Panc1 (cell line): ENCODE measurements around the gene CAMTA2. TPM values are rescaled to one million over a fixed set of nuclear protein-coding genes. Genes with fewer than 3 reads are reported as not detected.

Experiments
- ATAC-seq: fragments of 200-7000 bp; cut with Tn5 transposase; 2 replicates; pipeline ENCODE4 v1.9.1; 2020; ENCODE audit warnings: mild to moderate bottlenecking, moderate library complexity
- BruUV-seq: library from RNA; stranded (reverse); fragments of 400-500 nt; replicated peaks from 2 replicates; lab custom pipeline; 2021; lab: Mats Ljungman, UMichigan
- CTCF ChIA-PET: fragments of 300-600 bp; sonication (Branson Sonifier 250); formaldehyde crosslinking; loops from one replicate; lab custom pipeline; 2022; ENCODE audit warnings: antibody characterized with exemption; lab: Charles Lee
- POLR2A ChIA-PET: fragments of 300-600 bp; sonication (Branson Sonifier 250); formaldehyde crosslinking; loops from one replicate; lab custom pipeline; 2022; ENCODE audit warnings: antibody characterized with exemption; lab: Charles Lee
- DNase-seq: peaks from one replicate; pipeline ENCODE4 v3.0.0-alpha.2; 2010; ENCODE audit warnings: low read depth, low spot score
- H3K27ac ChIP-seq: 2 replicates; pipeline ENCODE4 v1.5.1; 2011; ENCODE audit warnings: mild to moderate bottlenecking, low read length, inconsistent platforms
- H3K27me3 ChIP-seq: fragments of 200-500 bp; sonication (Bioruptor generic); 2 replicates; pipeline ENCODE4 v1.6.0; 2014; ENCODE audit warnings: low read length, inconsistent platforms; ENCODE audit not compliant: control insufficient read depth, insufficient read depth
- H3K36me3 ChIP-seq: fragments of 200-500 bp; sonication (Bioruptor generic); 2 replicates; pipeline ENCODE4 v1.5.1; 2014; ENCODE audit warnings: inconsistent platforms, mild to moderate bottlenecking, low read length, moderate library complexity; ENCODE audit not compliant: control insufficient read depth, insufficient read depth
- H3K4me1 ChIP-seq: 2 replicates; pipeline ENCODE4 v1.5.1; 2011; ENCODE audit warnings: inconsistent platforms, mild to moderate bottlenecking, low read length, moderate library complexity; ENCODE audit not compliant: control insufficient read depth, insufficient read depth
- H3K4me3 ChIP-seq, 2 experiments: 2 replicates each; pipeline ENCODE4 v1.5.1; 2011 to 2012; ENCODE audit warnings: low read depth in 2 of 2, low read length in 2 of 2, mild to moderate bottlenecking in 2 of 2, inconsistent platforms in 1 of 2, moderate library complexity in 1 of 2
- H3K9me3 ChIP-seq: fragments of 200-500 bp; sonication (Bioruptor generic); 2 replicates; pipeline ENCODE4 v1.5.1; 2014; ENCODE audit warnings: low read depth, mild to moderate bottlenecking, inconsistent platforms, low read length, moderate library complexity; ENCODE audit not compliant: control insufficient read depth, insufficient read depth
- CTCF ChIP-seq: fragments of 450-650 bp; IDR thresholded peaks from 2 replicates; pipeline ENCODE4 v1.5.1; 2017; ENCODE audit warnings: mild to moderate bottlenecking
- POLR2AphosphoS5 ChIP-seq: IDR thresholded peaks from 2 replicates; pipeline ENCODE4 v1.6.1; 2012; ENCODE audit warnings: mild to moderate bottlenecking, low read depth, low read length, moderate library complexity
- SIN3A ChIP-seq: IDR thresholded peaks from 2 replicates; pipeline ENCODE4 v1.6.1; 2012; ENCODE audit warnings: low read depth, mild to moderate bottlenecking, low read length, moderate library complexity, borderline replicate concordance; ENCODE audit not compliant: insufficient read depth
- TCF7L2 ChIP-seq: IDR thresholded peaks from 2 replicates; pipeline ENCODE4 v1.6.1; 2011; ENCODE audit warnings: mild to moderate bottlenecking, low read depth, low read length, inconsistent platforms
- in situ Hi-C: cut with HindIII; loops from 2 replicates; pipeline ENCODE4 v1.10.0; 2016; ENCODE audit warnings: low sequenced_read_pairs, low pct_unique_long_range_greater_than_20kb
- intact Hi-C: fragments of 100-400 bp; cut with micrococcal nuclease; formaldehyde crosslinking; loops from one replicate; pipeline ENCODE4 v1.10.0; 2022; ENCODE audit not compliant: unreplicated experiment
- total RNA-seq: library from RNA; stranded (reverse); gene quantifications from one replicate; pipeline ENCODE4 v1.2.1, GENCODE V29; 2021; ENCODE audit not compliant: unreplicated experiment
- TF ChIP-seq, protein P1 (sequence below), 2 experiments: IDR thresholded peaks; 2 replicates each; pipeline ENCODE4 v1.6.1; 2011 to 2012; ENCODE audit warnings: low read depth in 2 of 2, control low read depth in 1 of 2, low read length in 1 of 2, mild to moderate bottlenecking in 1 of 2, moderate library complexity in 1 of 2; ENCODE audit not compliant: insufficient read depth in 1 of 2

CAMTA2 gene
- total RNA-seq, 1 experiment from 2014 or later: 22.7 TPM

- Histone ChIP-seq H3K27ac (no peak overlapping the region), H3K4me1 (no peaks in the 10 kb centered on the region), H3K9me3 (no peaks in the 10 kb centered on the region), H3K36me3 (no peaks in the 10 kb centered on the region), H3K27me3 (no peaks in the 10 kb centered on the region), H3K4me3 (no peak overlapping the region)
- in situ Hi-C loops: no loop called here
- ATAC-seq (no peak), DNase-seq (no peak)
- intact Hi-C loops: no loop called here
- TF ChIP-seq CTCF (no peak), TCF7L2 (no peak), POLR2AphosphoS5 (no peak), SIN3A (no peak)
- TF ChIP-seq, protein P1, sequence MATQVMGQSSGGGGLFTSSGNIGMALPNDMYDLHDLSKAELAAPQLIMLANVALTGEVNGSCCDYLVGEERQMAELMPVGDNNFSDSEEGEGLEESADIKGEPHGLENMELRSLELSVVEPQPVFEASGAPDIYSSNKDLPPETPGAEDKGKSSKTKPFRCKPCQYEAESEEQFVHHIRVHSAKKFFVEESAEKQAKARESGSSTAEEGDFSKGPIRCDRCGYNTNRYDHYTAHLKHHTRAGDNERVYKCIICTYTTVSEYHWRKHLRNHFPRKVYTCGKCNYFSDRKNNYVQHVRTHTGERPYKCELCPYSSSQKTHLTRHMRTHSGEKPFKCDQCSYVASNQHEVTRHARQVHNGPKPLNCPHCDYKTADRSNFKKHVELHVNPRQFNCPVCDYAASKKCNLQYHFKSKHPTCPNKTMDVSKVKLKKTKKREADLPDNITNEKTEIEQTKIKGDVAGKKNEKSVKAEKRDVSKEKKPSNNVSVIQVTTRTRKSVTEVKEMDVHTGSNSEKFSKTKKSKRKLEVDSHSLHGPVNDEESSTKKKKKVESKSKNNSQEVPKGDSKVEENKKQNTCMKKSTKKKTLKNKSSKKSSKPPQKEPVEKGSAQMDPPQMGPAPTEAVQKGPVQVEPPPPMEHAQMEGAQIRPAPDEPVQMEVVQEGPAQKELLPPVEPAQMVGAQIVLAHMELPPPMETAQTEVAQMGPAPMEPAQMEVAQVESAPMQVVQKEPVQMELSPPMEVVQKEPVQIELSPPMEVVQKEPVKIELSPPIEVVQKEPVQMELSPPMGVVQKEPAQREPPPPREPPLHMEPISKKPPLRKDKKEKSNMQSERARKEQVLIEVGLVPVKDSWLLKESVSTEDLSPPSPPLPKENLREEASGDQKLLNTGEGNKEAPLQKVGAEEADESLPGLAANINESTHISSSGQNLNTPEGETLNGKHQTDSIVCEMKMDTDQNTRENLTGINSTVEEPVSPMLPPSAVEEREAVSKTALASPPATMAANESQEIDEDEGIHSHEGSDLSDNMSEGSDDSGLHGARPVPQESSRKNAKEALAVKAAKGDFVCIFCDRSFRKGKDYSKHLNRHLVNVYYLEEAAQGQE (IDR thresholded peaks at IDR 0.05; ENCODE audit: insufficient read depth in 1 of 2, low read depth in 2 of 2, low read length in 1 of 2): no peak
- ChIA-PET CTCF (no interaction called here), POLR2A (no interaction called here)
- no TSS peak for BruUV-seq
Measured at GRCh38 chr17:5023588-5024147, 36.2 kb upstream of the CAMTA2 start.

DNA sequence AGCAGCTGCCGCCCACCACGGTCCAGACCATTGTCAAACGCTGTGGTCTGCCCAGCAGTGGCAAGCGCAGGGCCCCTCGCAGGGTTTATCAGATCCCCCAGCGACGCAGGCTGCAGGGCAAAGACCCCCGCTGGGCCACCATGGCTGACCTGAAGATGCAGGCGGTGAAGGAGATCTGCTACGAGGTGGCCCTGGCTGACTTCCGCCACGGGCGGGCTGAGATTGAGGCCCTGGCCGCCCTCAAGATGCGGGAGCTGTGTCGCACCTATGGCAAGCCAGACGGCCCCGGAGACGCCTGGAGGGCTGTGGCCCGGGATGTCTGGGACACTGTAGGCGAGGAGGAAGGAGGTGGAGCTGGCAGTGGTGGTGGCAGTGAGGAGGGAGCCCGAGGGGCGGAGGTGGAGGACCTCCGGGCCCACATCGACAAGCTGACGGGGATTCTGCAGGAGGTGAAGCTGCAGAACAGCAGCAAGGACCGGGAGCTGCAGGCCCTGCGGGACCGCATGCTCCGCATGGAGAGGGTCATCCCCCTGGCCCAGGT, 34.8 kb upstream of the CAMTA2 start:
- POLR2A ChIA-PET: no interaction called here
- in situ Hi-C loops: no loop called here
- CTCF ChIA-PET: no interaction called here
- Histone ChIP-seq H3K9me3 (no peaks in the 10 kb centered on the region), H3K27ac (no peak overlapping the region), H3K4me1 (no peaks in the 10 kb centered on the region), H3K36me3 (no peaks in the 10 kb centered on the region), H3K4me3 (no peak overlapping the region), H3K27me3 (no peaks in the 10 kb centered on the region)
- DNase-seq: no peak
- intact Hi-C loops: no loop called here
- no peak for ATAC-seq
- BruUV-seq: no TSS peak
- TF ChIP-seq TCF7L2 (no peak), SIN3A (no peak), POLR2AphosphoS5 (no peak), CTCF (no peak)
- TF ChIP-seq, protein P1 (IDR thresholded peaks at IDR 0.05; ENCODE audit: insufficient read depth in 1 of 2, low read depth in 2 of 2, low read length in 1 of 2): no peak
